ENCODE results near the gene MED28. TPM values are rescaled to one million over a fixed set of nuclear protein-coding genes. Genes with fewer than 3 reads are reported as not detected.

MED28 gene
- total RNA-seq, 1 donor from 2014 or later = 71.9 TPM

DNA sequence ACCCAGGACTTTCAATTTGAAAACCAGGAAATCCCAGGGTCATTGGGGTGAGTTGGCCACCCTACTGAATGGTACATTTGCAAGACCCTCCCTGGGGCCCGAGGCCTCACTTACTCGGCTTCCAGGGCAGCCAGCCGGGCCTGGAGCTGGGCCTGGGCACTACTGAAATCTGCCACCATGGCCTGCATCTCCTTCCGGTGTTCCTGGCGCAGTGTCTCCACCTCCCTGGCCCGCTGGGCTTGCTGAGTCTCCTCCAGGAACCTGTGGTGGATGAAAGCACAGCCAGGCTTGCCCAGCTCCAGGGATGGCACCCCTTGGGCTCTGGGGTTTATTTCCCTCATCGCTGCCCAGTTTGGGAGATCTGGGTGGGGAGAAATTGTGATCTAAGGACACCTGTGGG is 24.7 kb downstream of the MED28 start:
- Mint-ChIP-seq H3K27ac (no peak overlapping the region), H3K27me3 (no peaks in the 10 kb centered on the region), H3K9me3 (no peaks in the 10 kb centered on the region), H3K36me3 (ENCODE audit: low read depth) (peaks cover 24% of the 10 kb centered on the region), H3K4me3 (no peak overlapping the region), H3K4me1 (peaks cover 2% of the 10 kb centered on the region)
- POLR2A ChIA-PET = no interaction called here
- intact Hi-C loops (cut with micrococcal nuclease) = no loop called here
- ATAC-seq (ENCODE audit: low read depth) (no peak), DNase-seq (no peak)
- CTCF ChIA-PET = interaction anchor here (1.8 kb wide), 1 partner anchor 94 kb away, joined by 6 read pairs; no protein-coding TSS in a partner anchor
- TF ChIP-seq, protein P1, sequence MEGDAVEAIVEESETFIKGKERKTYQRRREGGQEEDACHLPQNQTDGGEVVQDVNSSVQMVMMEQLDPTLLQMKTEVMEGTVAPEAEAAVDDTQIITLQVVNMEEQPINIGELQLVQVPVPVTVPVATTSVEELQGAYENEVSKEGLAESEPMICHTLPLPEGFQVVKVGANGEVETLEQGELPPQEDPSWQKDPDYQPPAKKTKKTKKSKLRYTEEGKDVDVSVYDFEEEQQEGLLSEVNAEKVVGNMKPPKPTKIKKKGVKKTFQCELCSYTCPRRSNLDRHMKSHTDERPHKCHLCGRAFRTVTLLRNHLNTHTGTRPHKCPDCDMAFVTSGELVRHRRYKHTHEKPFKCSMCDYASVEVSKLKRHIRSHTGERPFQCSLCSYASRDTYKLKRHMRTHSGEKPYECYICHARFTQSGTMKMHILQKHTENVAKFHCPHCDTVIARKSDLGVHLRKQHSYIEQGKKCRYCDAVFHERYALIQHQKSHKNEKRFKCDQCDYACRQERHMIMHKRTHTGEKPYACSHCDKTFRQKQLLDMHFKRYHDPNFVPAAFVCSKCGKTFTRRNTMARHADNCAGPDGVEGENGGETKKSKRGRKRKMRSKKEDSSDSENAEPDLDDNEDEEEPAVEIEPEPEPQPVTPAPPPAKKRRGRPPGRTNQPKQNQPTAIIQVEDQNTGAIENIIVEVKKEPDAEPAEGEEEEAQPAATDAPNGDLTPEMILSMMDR (IDR thresholded peaks at IDR 0.05) = no peak

DNA sequence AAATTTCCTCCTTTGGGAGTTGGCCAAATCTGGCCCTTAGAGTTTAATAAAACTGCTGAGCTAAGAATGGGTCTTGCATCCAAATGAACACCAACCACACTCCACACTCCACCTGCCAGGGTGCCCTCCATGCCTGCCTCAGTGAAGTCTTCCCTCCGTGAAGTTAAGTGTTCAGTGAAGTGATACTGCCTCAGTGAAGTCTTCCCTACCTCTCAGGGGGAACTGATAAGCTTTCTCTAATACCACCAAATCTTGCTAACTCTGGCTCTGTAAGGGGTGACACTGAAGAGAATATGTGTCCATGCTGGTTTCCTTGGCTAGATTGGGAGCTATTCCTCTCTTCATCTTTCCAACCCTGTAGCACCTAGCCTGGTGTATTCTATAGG is 27.9 kb downstream of the MED28 start:
- Mint-ChIP-seq H3K36me3 (ENCODE audit: low read depth) (peaks cover 7% of the 10 kb centered on the region), H3K4me1 (no peaks in the 10 kb centered on the region), H3K27me3 (peaks cover 2% of the 10 kb centered on the region), H3K9me3 (no peaks in the 10 kb centered on the region), H3K4me3 (no peak overlapping the region), H3K27ac (no peak overlapping the region)
- DNase-seq = no peak
- no peak for ATAC-seq (ENCODE audit: low read depth)
- ChIA-PET CTCF (no interaction called here), POLR2A (no interaction called here)
- intact Hi-C loops (cut with micrococcal nuclease) = no loop called here
- TF ChIP-seq, protein P1 (IDR thresholded peaks at IDR 0.05) = no peak

DNA sequence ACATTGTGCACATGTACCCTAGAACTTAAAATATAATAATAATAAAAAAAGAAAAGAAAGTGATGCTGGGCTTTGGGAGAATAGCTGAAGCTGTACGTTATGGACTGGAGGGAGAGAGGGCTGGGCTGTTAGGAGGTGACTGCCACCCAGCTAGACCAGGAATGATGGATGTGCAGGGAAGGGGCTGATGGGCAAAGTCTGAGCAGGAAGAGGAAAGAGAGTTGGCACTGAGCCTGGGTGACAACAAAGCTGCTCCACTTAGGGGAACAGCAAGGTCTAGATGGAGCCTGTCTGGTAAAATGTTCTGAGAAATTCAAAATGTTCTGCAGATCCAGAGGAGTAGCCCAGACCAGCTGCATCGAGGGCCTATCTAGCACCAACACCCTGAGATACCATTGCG is 32.3 kb downstream of the MED28 start:
- H3K27ac Mint-ChIP-seq = no peak overlapping the region
- H3K36me3 Mint-ChIP-seq (ENCODE audit: low read depth) = peaks cover 4% of the 10 kb centered on the region
- TF ChIP-seq, protein P1 (IDR thresholded peaks at IDR 0.05) = no peak
- H3K9me3 Mint-ChIP-seq = no peaks in the 10 kb centered on the region
- H3K4me3 Mint-ChIP-seq = no peak overlapping the region
- POLR2A ChIA-PET = no interaction called here
- no peaks in the 10 kb centered on the region for H3K4me1 Mint-ChIP-seq
- intact Hi-C loops (cut with micrococcal nuclease) = no loop called here
- CTCF ChIA-PET = no interaction called here
- peaks cover 2% of the 10 kb centered on the region for H3K27me3 Mint-ChIP-seq
- DNase-seq = no peak
- no peak for ATAC-seq (ENCODE audit: low read depth)

DNA sequence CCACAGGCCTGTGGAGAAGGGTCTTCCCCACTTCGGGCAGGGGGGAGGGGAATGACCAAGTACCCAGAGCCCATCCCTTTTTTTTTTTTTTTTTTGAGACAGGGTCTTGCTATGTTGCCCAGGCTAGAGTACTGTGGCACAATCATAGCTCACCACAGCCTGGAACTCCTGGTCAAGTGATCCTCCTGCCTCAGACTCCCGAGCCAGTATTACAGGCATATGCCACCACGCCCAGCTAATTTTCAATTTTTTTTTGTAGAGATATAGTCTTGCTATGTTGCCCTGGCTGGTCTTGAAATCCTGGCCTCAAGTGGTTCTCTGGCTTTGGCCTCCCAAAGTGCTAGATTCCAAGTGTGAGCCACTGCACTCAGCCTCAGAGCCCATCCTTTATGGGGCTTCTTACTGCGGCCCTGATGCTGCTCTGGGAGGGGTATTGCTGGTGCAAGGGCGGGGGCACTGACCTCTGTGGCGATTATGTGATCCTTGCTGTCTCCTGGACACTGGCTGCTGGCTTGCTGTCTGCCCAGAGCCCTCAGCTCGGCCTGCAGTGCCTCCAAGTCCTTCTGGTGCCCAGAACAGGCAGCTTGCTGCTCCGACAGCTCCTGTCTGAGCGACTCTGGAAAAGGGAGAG is 32.9 kb downstream of the MED28 start:
- no peak overlapping the region for H3K27ac Mint-ChIP-seq
- peaks cover 4% of the 10 kb centered on the region for H3K36me3 Mint-ChIP-seq (ENCODE audit: low read depth)
- no peak for DNase-seq
- TF ChIP-seq, protein P1 (IDR thresholded peaks at IDR 0.05) = no peak
- no peak overlapping the region for H3K4me3 Mint-ChIP-seq
- no peaks in the 10 kb centered on the region for H3K4me1 Mint-ChIP-seq
- H3K9me3 Mint-ChIP-seq = no peaks in the 10 kb centered on the region
- POLR2A ChIA-PET = no interaction called here
- peaks cover 2% of the 10 kb centered on the region for H3K27me3 Mint-ChIP-seq
- CTCF ChIA-PET = no interaction called here
- no peak for ATAC-seq (ENCODE audit: low read depth)
- intact Hi-C loops (cut with micrococcal nuclease) = no loop called here

DNA sequence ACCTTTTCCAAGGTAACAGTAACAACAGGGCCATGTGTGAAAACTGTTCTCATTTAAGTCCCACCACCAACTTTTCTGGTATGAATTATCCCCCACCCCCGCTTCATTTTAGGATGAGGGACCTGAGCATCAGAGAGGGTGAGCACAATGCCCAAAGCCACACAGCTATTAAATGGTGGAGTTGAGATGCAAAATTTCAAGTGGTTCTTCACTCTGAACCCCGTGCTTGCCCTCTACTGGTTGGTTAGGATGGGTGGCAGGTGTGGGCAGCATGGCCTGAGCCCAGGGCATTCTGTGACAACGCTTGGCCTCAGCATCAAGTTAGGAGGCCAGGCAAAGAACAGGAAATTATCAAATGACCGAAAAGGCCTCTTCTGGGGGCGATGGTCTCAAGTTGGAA is 33.5 kb downstream of the MED28 start:
- Mint-ChIP-seq H3K27me3 (peaks cover 2% of the 10 kb centered on the region), H3K4me3 (no peak overlapping the region), H3K36me3 (ENCODE audit: low read depth) (no peaks in the 10 kb centered on the region), H3K9me3 (no peaks in the 10 kb centered on the region), H3K4me1 (no peaks in the 10 kb centered on the region), H3K27ac (no peak overlapping the region)
- intact Hi-C loops (cut with micrococcal nuclease) = no loop called here
- TF ChIP-seq, protein P1 (IDR thresholded peaks at IDR 0.05) = no peak
- ChIA-PET CTCF (no interaction called here), POLR2A (no interaction called here)
- no peak for ATAC-seq (ENCODE audit: low read depth)
- DNase-seq = no peak
